GM19328 (cell line): ENCODE data around the gene WHRN.

Source experiments
- ATAC-seq: cut with Tn5 transposase; IDR thresholded peaks from one replicate; pipeline ENCODE4 v1.9.1; 2021; ENCODE audit warnings: mild to moderate bottlenecking, moderate library complexity; ENCODE audit not compliant: unreplicated experiment

WHRN gene

GRCh38 chr9:114451707-114452031, 53.6 kb downstream of the WHRN start:
- no peak for ATAC-seq

GRCh38 chr9:114450833-114451706, 54.2 kb downstream of the WHRN start:
- peak; percentile 66 for ATAC-seq

GRCh38 chr9:114450181-114450580, 55.1 kb downstream of the WHRN start:
- ATAC-seq: no peak

GRCh38 chr9:114449236-114449635, 56.0 kb downstream of the WHRN start:
- no peak for ATAC-seq

- ATAC-seq: no peak
Observed at GRCh38 chr9:114448706-114449105, 56.6 kb downstream of the WHRN start.

DNA sequence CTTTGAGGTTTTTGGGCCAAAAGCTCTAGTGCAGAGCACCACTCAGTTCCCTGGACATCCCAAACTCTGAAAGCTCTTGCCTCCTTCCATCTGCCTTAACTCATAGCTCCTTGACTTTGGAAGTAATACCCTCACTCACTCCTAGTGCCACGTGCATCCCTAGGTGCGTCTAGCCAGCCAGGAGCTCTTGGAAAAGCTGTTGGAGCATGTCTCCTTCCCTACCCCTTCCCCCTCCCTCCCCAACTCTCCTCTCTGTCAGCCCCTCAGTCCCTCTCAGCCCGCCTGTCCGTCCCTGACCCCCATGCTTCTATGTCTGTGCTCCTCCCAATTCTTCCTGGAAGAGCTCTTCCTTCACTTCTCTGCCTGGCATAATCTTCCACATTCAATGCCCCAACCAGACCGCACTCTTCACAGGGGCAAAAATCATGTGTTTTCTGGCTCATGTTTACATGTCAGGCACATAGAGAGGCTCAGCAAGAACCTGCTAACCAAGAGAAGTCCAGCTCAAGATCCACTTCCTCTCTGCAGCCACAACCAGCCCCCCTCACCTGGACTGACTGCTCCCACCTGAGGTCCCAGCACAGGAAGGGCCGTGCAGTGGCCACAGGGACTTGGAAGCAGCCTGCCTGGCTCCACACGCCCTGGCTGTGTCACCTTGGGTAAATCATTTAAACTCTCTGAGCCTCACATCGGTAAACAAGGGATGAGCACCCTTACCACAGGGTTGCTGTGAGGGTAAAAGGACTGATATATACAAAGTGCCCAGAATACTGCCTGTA, 58.4 kb downstream of the WHRN start:
- ATAC-seq: no peak

DNA sequence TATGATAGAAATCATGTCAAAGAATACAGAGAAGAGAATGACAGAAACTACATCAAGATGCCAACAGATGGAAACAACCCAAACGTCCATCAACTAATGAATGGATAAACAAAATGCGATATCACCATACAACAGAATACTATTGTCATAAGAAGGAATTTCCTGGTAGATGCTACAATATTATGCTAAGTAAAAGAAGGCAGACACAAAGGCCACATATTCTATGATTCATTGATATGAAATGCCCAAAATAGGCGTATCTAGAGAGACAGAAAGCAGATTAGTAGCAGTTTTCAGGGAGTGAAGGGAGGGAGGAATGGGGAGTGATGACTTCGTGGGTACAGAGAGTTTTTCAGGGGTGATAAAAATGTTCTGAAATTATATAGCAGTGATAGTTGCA, 59.2 kb downstream of the WHRN start:
- no peak for ATAC-seq

DNA sequence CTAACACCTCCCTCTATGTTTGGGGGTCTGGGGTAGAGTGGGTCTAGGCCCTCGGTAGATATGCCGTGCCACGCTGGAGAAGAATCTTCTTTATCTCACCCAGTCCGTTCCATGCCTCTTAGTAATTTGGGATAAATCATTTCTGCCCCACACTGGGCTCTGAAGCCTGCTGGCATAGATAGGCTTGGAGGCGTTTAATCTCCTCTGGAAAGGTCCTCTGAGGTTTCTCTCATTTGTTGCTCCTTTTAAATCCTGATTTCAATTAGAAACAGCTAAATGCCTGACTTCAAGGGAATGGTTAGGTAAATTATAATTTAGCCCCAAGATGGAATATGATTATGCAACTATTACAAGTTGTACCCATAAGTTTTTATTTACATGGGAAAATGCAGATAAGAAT, 59.7 kb downstream of the WHRN start:
- ATAC-seq: no peak

DNA sequence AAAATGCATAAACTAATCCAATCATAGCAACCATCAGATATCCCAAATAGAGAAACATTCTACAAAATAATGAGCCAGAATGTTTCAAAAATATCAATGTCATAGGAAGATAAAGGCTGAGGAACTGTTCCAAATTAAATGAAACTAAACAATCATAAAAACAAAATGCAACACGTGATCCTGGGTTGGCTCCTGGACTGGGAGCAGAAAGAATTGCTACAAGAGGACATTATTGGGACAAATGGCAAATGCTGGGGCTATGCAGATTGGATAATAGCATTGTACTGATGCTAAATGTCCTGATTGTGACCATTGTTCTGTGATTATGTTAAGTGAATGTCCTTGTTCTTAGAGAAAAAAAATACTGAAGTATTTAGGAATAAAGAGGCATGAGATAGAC, 63.3 kb downstream of the WHRN start:
- no peak for ATAC-seq

DNA sequence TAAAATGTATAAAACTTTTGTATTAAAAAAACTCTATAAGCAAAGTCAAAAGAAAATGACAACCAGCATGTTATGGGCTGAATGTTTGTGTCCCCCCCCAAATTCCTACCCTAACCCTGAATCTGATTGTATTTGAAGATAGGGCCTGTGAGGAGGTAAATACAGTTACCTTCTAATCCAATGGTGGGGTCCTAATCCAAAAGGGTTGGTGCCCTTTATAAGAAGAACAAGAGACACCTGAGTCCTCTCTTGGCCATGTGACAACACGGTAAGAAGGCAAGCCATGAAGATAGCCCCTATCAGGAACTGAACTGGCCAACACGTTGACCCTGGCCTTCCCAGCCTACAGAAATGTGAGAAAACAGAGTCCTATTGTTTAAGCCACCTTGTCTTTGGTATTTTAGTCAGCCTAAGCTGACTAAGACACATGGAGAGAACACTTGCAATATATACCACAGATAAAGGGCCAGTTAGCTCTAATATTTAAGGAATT, 67.8 kb downstream of the WHRN start:
- no peak for ATAC-seq

DNA sequence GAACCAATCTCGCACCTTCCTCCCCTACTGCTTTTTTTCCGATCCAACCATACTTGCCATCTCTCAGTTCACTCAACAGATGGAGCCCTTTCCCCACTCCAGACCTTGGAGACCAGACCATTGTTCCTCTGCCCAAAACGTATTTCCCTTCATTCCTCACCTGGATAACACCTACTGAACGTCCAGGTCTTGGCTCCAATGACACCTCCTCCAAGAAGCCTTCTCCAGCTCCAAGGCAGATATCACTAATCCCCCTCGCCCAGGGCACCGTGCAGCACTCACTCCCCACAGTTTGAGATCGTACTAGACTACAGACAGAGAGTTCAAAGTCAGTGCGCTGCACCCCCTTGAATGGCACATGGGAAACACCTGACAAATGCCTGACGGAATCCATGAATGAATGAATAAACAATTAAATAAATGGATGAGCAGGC, 70.4 kb downstream of the WHRN start:
- no peak for ATAC-seq

- ATAC-seq: no peak
Observed at GRCh38 chr9:114433720-114434255, 71.5 kb downstream of the WHRN start.

GRCh38 chr9:114433086-114433485, 72.2 kb downstream of the WHRN start:
- ATAC-seq: no peak

- ATAC-seq: no peak
Observed at GRCh38 chr9:114432323-114433067, 72.8 kb downstream of the WHRN start.

DNA sequence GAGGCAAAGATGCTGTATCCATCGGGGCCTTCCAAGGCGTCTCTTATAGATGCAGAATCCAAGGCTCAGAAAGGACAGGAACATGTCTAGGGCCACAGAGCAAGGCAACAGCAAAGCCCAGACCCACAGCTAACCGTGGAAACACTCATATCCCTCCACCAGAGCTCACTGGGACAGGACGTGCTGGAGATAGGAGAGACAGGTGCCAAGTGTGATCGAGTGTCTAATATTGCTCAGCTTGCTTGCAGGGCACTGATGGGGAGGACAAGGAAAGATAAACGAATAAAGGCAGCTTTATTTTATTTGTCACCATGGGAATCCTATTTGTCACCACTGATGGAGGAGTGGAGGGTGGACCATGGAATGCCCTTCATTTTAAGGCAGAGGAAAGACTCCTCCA, 73.5 kb downstream of the WHRN start:
- ATAC-seq: no peak

DNA sequence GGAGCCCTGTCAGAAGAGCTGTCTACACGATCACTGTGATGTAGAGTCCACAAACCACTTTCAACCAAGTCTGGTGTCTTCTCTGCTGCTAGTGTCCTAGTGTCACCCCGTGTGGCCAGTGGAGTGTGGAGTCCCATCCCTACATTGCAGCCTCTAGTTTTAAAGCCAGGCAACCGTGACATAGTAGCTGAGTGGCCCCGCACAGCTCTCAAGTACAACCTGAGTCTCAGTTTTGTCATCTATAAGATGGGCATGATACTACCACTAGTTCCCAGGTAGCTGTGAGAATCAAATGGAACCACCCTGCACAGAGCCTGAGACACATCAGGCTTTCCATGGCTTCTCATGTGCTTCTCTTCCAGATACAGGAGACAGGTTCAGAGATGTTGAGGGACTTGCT, 74.3 kb downstream of the WHRN start:
- ATAC-seq: no peak

- no peak for ATAC-seq
Observed at GRCh38 chr9:114430457-114430856, 74.8 kb downstream of the WHRN start.

GRCh38 chr9:114429488-114429887, 75.8 kb downstream of the WHRN start:
- no peak for ATAC-seq

DNA sequence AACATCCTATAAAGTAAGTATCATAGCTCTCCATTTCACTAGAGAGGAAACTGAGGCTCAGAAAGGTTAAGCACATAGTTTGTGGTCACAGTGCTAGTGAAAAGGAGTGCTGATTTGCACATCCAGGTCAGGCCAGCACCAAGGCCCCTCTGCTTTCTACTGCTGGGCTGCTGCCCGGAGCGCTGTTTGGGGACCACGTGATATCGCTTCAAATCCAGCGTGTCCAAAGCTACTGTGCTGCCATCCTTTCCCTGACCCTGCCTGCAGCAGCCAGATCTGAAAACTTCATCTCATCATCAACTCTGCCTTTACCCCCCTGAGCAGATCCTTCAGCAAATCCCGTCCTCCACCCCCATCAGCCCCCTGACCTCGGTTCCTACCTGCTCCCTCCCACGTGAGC, 76.8 kb downstream of the WHRN start:
- ATAC-seq: no peak

DNA sequence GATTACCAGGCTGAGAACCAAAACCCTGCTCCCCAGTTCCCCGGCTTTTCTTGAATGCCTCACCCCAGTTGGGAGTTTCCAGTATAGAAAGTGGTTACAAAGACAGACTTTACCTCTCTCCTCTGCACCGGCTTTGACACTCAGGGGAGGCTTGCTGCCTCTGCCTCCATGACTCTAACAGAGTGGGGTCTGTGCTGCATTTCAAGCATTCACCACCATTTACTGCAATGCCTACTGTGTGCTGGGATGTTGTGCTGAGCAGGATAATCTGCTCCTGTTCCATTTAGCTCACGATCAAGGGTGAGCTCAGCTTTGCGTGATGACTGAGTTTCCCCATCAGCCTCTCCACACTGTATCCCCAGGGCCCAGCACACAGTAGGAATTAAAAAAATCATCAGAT, 77.6 kb downstream of the WHRN start:
- no peak for ATAC-seq
